Esophagus muscularis mucosa (tissue), 3 donors: ENCODE results near the gene KCNA10.

ENCODE experiments used
- CTCF ChIP-seq, 3 experiments: fragments of 200-600 bp in 2 of 3; fragments of 450-650 bp in 1 of 3; sonication (generic) in 2 of 3; IDR thresholded peaks; one replicate each; pipeline ENCODE4 v1.5.1; 2017 to 2019; ENCODE audit warnings: antibody characterized with exemption in 3 of 3, mild to moderate bottlenecking in 2 of 3, moderate library complexity in 1 of 3
- POLR2A ChIP-seq: fragments of 450-650 bp; IDR thresholded peaks from one replicate; pipeline ENCODE4 v1.6.1; 2017; ENCODE audit warnings: antibody characterized with exemption, moderate library complexity, mild to moderate bottlenecking, low read depth
- POLR2AphosphoS5 ChIP-seq, 2 donors: sonication (generic); formaldehyde crosslinking; IDR thresholded peaks; one replicate each; pipeline ENCODE4 v1.6.1; 2017; ENCODE audit warnings: antibody characterized with exemption in 2 of 2

- TF ChIP-seq CTCF (IDR thresholded peaks at IDR 0.05) = no peak
- TF ChIP-seq POLR2AphosphoS5 (IDR thresholded peaks at IDR 0.05) = no peak
- no peak for TF ChIP-seq POLR2A
Observed at GRCh38 chr1:110484801-110485200, 34.2 kb downstream of the KCNA10 start.
